Liver (tissue), 9 donors: ENCODE data around the gene GLUD1. TPM values are rescaled to one million over a fixed set of nuclear protein-coding genes. Genes with fewer than 3 reads are reported as not detected.
"Not testable (repeated sequence)": the region's sequence is repeated elsewhere in the genome, so short reads cannot be mapped to it uniquely, and the experiment has no call there.

Experiments used
- DNase-seq: peaks from one replicate; pipeline ENCODE4 v3.0.0-alpha.2; 2017; ENCODE audit warnings: low spot score
- H3K27ac ChIP-seq, 2 donors: one replicate each; pipeline ENCODE4 v1.7.0; 2013; ENCODE audit warnings: inconsistent platforms in 2 of 2, low read length in 2 of 2, control low read depth in 1 of 2, low read depth in 1 of 2, mild to moderate bottlenecking in 1 of 2
- H3K27me3 ChIP-seq, 4 donors: one replicate each; pipeline versions ENCODE4 v1.6.1 to v1.7.0; 2013; ENCODE audit warnings: low read length in 3 of 4, inconsistent platforms in 1 of 4, mild to moderate bottlenecking in 1 of 4, moderate library complexity in 1 of 4; ENCODE audit not compliant: control insufficient read depth in 4 of 4, insufficient read depth in 4 of 4
- H3K36me3 ChIP-seq, 4 donors: one replicate each; pipeline versions ENCODE4 v1.6.1 to v1.7.0; 2013; ENCODE audit warnings: low read length in 3 of 4, mild to moderate bottlenecking in 3 of 4, low read depth in 1 of 4, moderate library complexity in 1 of 4; ENCODE audit not compliant: control insufficient read depth in 4 of 4, insufficient read depth in 3 of 4
- H3K4me1 ChIP-seq, 4 donors: one replicate each; pipeline versions ENCODE4 v1.6.1 to v1.7.0; 2013; ENCODE audit warnings: low read length in 3 of 4, mild to moderate bottlenecking in 3 of 4, moderate library complexity in 1 of 4; ENCODE audit not compliant: control insufficient read depth in 4 of 4, insufficient read depth in 4 of 4
- H3K4me3 ChIP-seq, 3 donors: one replicate each; pipeline versions ENCODE4 v1.6.1 to v1.7.0; 2013; ENCODE audit warnings: low read length in 3 of 3, control low read depth in 1 of 3, low read depth in 1 of 3, mild to moderate bottlenecking in 1 of 3
- H3K9ac ChIP-seq, 2 donors: one replicate each; pipeline ENCODE4 v1.7.0; 2013; ENCODE audit warnings: low read length in 2 of 2, mild to moderate bottlenecking in 2 of 2, moderate library complexity in 2 of 2, control low read depth in 1 of 2, low read depth in 1 of 2
- H3K9me3 ChIP-seq, 4 donors: one replicate each; pipeline versions ENCODE4 v1.6.1 to v1.7.0; 2013; ENCODE audit warnings: low read length in 3 of 4; ENCODE audit not compliant: control insufficient read depth in 4 of 4
- ATF3 ChIP-seq: IDR thresholded peaks from 2 replicates; pipeline ENCODE4 v1.6.1; 2016; ENCODE audit warnings: antibody characterized with exemption
- CTCF ChIP-seq: fragments of 150-350 bp; IDR thresholded peaks from 2 replicates; pipeline ENCODE4 v1.5.1; 2017; ENCODE audit warnings: improper control_type of control experiment, low read depth, low read length; ENCODE audit not compliant: missing input control
- EGR1 ChIP-seq, 2 donors: IDR thresholded peaks; 2 replicates each; pipeline ENCODE4 v1.6.1; 2016 to 2018; ENCODE audit warnings: antibody characterized with exemption in 2 of 2, low read depth in 2 of 2
- FOXA1 ChIP-seq: IDR thresholded peaks from 2 replicates; pipeline ENCODE4 v1.6.1; 2016; ENCODE audit warnings: antibody characterized with exemption
- FOXA2 ChIP-seq: IDR thresholded peaks from 2 replicates; pipeline ENCODE4 v1.6.1; 2016; ENCODE audit warnings: antibody characterized with exemption
- GABPA ChIP-seq, 2 donors: IDR thresholded peaks in 1 of 2; conservative IDR thresholded peaks in 1 of 2; 2 replicates each; pipeline ENCODE4 v1.6.1; 2016; ENCODE audit warnings: antibody characterized with exemption in 2 of 2, mild to moderate bottlenecking in 1 of 2, moderate library complexity in 1 of 2
- HNF4A ChIP-seq, 2 donors: conservative IDR thresholded peaks; 2 replicates each; pipeline ENCODE4 v1.6.1; 2016; ENCODE audit warnings: antibody characterized with exemption in 2 of 2, mild to moderate bottlenecking in 2 of 2
- HNF4G ChIP-seq: IDR thresholded peaks from 2 replicates; pipeline ENCODE4 v1.6.1; 2016; ENCODE audit warnings: antibody characterized with exemption
- JUND ChIP-seq, 2 donors: IDR thresholded peaks; 2 replicates each; pipeline ENCODE4 v1.6.1; 2016; ENCODE audit warnings: antibody characterized with exemption in 2 of 2
- NR2F2 ChIP-seq: IDR thresholded peaks from 2 replicates; pipeline ENCODE4 v1.6.1; 2016; ENCODE audit warnings: antibody characterized with exemption
- RAD21 ChIP-seq, 2 donors: IDR thresholded peaks; 2 replicates each; pipeline ENCODE4 v1.6.1; 2016; ENCODE audit warnings: antibody characterized with exemption in 2 of 2, mild to moderate bottlenecking in 2 of 2
- REST ChIP-seq: IDR thresholded peaks from 2 replicates; pipeline ENCODE4 v1.6.1; 2016; ENCODE audit warnings: antibody characterized with exemption, mild to moderate bottlenecking
- RXRA ChIP-seq, 2 donors: IDR thresholded peaks; 2 replicates each; pipeline ENCODE4 v1.6.1; 2017 to 2018; ENCODE audit warnings: antibody characterized with exemption in 2 of 2, mild to moderate bottlenecking in 1 of 2
- SP1 ChIP-seq: IDR thresholded peaks from 2 replicates; pipeline ENCODE4 v1.6.1; 2018; ENCODE audit warnings: antibody characterized with exemption, mild to moderate bottlenecking
- TAF1 ChIP-seq: conservative IDR thresholded peaks from 2 replicates; pipeline ENCODE4 v1.6.1; 2016; ENCODE audit warnings: antibody characterized with exemption, mild to moderate bottlenecking
- YY1 ChIP-seq: IDR thresholded peaks from 2 replicates; pipeline ENCODE4 v1.6.1; 2016; ENCODE audit warnings: antibody characterized with exemption, mild to moderate bottlenecking
- WGBS: extraction: QIAGEN DNeasy Blood & Tissue Kit; methylation state at CpG from one replicate; pipeline ENCODE4 v1.1.7; 2013; 5-methylcytosine and 5-hydroxymethylcytosine counted together
- polyA plus RNA-seq, 2 donors: library from polyadenylated mRNA; stranded (reverse) in 1 of 2; unstranded in 1 of 2; fragments of 200-250 nt in 1 of 2; fragments of >200 nt in 1 of 2; fragmentation: Nextera tagmentation in 1 of 2; extraction: Ambion mirVana in 1 of 2; gene quantifications; one replicate each; pipeline versions ENCODE4 v1.2.1 to v1.2.3, GENCODE V29; 2013 to 2015
- total RNA-seq, 2 donors: library from RNA; depleted of rRNA; stranded (reverse); fragments of >200 nt; gene quantifications; one replicate each; pipeline ENCODE4 v1.2.3, GENCODE V29; 2014
- TF ChIP-seq, protein P1 (sequence below): IDR thresholded peaks from 2 replicates; pipeline ENCODE4 v1.6.1; 2016; ENCODE audit warnings: antibody characterized with exemption
- TF ChIP-seq, protein P2 (sequence below): IDR thresholded peaks from 2 replicates; pipeline ENCODE4 v1.6.1; 2016; ENCODE audit warnings: antibody characterized with exemption
- donor health status: healthy.
- donor health status: healthy.
- donor health status: healthy.
- donor health status: healthy.
- donor health status: healthy.

The GLUD1 gene
- total RNA-seq, result 100 to 1,000 TPM; 434 to 601 TPM
- polyA plus RNA-seq, result 100 to 1,000 TPM; 335 to 400 TPM

- H3K4me1 ChIP-seq, result peaks cover 7 to 29% (median 11%) of the 10 kb centered on the region in 4 donors
- DNase-seq, result peak; percentile 86
- peak within 1 kb of the TSS; percentile 82 to 94 for H3K27ac ChIP-seq
- no peaks in the 10 kb centered on the region for H3K9me3 ChIP-seq
- peak within 1 kb of the TSS; percentile 91 to 92 for H3K9ac ChIP-seq
- H3K27me3 ChIP-seq, result no peaks in the 10 kb centered on the region
- H3K4me3 ChIP-seq, result peak within 1 kb of the TSS; percentile 86 to 99 (median 95)
- TF ChIP-seq FOXA2 (no peak), ATF3 (no peak), HNF4A (conservative IDR thresholded peaks at IDR 0.05) (no peak), FOXA1 (no peak), REST (peak; percentile 81), HNF4G (no peak), EGR1 (IDR thresholded peaks at IDR 0.05; ENCODE audit: low read depth in 2 of 2) (no peak), RXRA (IDR thresholded peaks at IDR 0.05) (peak in 1 of 2 donors; percentile 12), SP1 (peak; percentile 17), YY1 (peak; percentile 43), JUND (IDR thresholded peaks at IDR 0.05) (no peak), GABPA (IDR thresholded peaks at IDR 0.05 in 1 of 2, conservative IDR thresholded peaks at IDR 0.05 in 1 of 2) (no peak), TAF1 (no peak), RAD21 (IDR thresholded peaks at IDR 0.05) (peak in 1 of 2 donors; percentile 38), NR2F2 (no peak), CTCF (no peak)
- TF ChIP-seq, protein P1, sequence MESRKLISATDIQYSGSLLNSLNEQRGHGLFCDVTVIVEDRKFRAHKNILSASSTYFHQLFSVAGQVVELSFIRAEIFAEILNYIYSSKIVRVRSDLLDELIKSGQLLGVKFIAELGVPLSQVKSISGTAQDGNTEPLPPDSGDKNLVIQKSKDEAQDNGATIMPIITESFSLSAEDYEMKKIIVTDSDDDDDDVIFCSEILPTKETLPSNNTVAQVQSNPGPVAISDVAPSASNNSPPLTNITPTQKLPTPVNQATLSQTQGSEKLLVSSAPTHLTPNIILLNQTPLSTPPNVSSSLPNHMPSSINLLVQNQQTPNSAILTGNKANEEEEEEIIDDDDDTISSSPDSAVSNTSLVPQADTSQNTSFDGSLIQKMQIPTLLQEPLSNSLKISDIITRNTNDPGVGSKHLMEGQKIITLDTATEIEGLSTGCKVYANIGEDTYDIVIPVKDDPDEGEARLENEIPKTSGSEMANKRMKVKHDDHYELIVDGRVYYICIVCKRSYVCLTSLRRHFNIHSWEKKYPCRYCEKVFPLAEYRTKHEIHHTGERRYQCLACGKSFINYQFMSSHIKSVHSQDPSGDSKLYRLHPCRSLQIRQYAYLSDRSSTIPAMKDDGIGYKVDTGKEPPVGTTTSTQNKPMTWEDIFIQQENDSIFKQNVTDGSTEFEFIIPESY, result no peak
- TF ChIP-seq, protein P2, sequence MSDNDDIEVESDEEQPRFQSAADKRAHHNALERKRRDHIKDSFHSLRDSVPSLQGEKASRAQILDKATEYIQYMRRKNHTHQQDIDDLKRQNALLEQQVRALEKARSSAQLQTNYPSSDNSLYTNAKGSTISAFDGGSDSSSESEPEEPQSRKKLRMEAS, result no peak
- H3K36me3 ChIP-seq, result peaks cover 0 to 3% (median 1%) of the 10 kb centered on the region in 4 donors
- under 1% methylated on average over 111 of the region's 111 CpGs for WGBS
Measured at GRCh38 chr10:87094373-87095235, at the start of gene GLUD1, which contains the start of gene SHLD2. GLUD1 (minus strand) TSS chr10:87094843; CDS start chr10:87094769, 74 bp downstream. SHLD2 (plus strand) TSS chr10:87095206; CDS start chr10:87151355, 56,149 bp downstream.

- DNase-seq, H3K9ac ChIP-seq, H3K4me3 ChIP-seq, H3K9me3 ChIP-seq, H3K4me1 ChIP-seq, H3K36me3 ChIP-seq, H3K27me3 ChIP-seq: not testable (repeated sequence)
- H3K27ac ChIP-seq, result peak overlapping the region; percentile 13 to 42
- WGBS, result 89% methylated on average over 6 of the region's 6 CpGs
Measured at GRCh38 chr10:87143109-87143418, 48.4 kb upstream of the GLUD1 start.
